Sigmoid colon (tissue), 4 donors: Measurements from ENCODE around the gene NUBP2.

Experiments used
- CTCF ChIP-seq, 4 experiments: fragments of 450-650 bp in 3 of 4; fragments of 200-600 bp in 1 of 4; IDR thresholded peaks; one replicate each; pipeline ENCODE4 v1.5.1; 2016 to 2019; ENCODE audit warnings: antibody characterized with exemption in 4 of 4, mild to moderate bottlenecking in 3 of 4, moderate library complexity in 2 of 4
- EP300 ChIP-seq, 4 donors: sonication (generic); formaldehyde crosslinking; IDR thresholded peaks; one replicate each; pipeline ENCODE4 v1.6.1; 2017; ENCODE audit warnings: antibody characterized with exemption in 4 of 4
- POLR2A ChIP-seq, 2 donors: fragments of 450-650 bp; IDR thresholded peaks; one replicate each; pipeline ENCODE4 v1.6.1; 2016; ENCODE audit warnings: antibody characterized with exemption in 2 of 2, mild to moderate bottlenecking in 2 of 2, moderate library complexity in 2 of 2
- POLR2AphosphoS5 ChIP-seq, 4 donors: sonication (generic); formaldehyde crosslinking; IDR thresholded peaks; one replicate each; pipeline ENCODE4 v1.6.1; 2017; ENCODE audit warnings: antibody characterized with exemption in 4 of 4

- TF ChIP-seq CTCF (IDR thresholded peaks at IDR 0.05) (no peak), POLR2A (IDR thresholded peaks at IDR 0.05) (no peak), POLR2AphosphoS5 (IDR thresholded peaks at IDR 0.05) (no peak), EP300 (IDR thresholded peaks at IDR 0.05) (no peak)
Observed at GRCh38 chr16:1757714-1758461, 24.9 kb upstream of the NUBP2 start.
